Testis (tissue), 3 donors: ENCODE measurements around the gene CLEC2B. TPM values are rescaled to one million over a fixed set of nuclear protein-coding genes. Genes with fewer than 3 reads are reported as not detected.

ENCODE experiments used
- DNase-seq: peaks from one replicate; pipeline ENCODE4 v3.0.0-alpha.2; 2019
- H3K27ac ChIP-seq, 2 donors: fragments of 200-600 bp; sonication (generic); one replicate each; pipeline ENCODE4 v1.5.1; 2019
- H3K27me3 ChIP-seq: fragments of 200-600 bp; sonication (generic); one replicate; pipeline ENCODE4 v1.5.1; 2019
- H3K36me3 ChIP-seq: fragments of 200-600 bp; sonication (generic); one replicate; pipeline ENCODE4 v1.5.1; 2017; ENCODE audit warnings: low read depth; ENCODE audit errors: missing control alignments
- H3K4me1 ChIP-seq: fragments of 200-600 bp; sonication (generic); one replicate; pipeline ENCODE4 v1.5.1; 2019
- H3K4me3 ChIP-seq, 2 donors: fragments of 200-600 bp; sonication (generic); one replicate each; pipeline ENCODE4 v1.5.1; 2017 to 2019
- H3K9me3 ChIP-seq: fragments of 200-600 bp; sonication (generic); one replicate; pipeline ENCODE4 v1.5.1; 2017
- POLR2A ChIP-seq: fragments of 450-650 bp; IDR thresholded peaks from one replicate; pipeline ENCODE4 v1.6.1; 2017; ENCODE audit warnings: antibody characterized with exemption, mild to moderate bottlenecking, moderate library complexity
- WGBS, 2 donors: methylation state at CpG; one replicate each; pipeline ENCODE4 v1.1.5; 2018; 5-methylcytosine and 5-hydroxymethylcytosine counted together
- intact Hi-C: fragments of 100-400 bp; cut with DNase I; formaldehyde crosslinking; loops from one replicate; pipeline ENCODE4 v1.15.1; 2023; ENCODE audit warnings: low total_unique reads
- polyA plus RNA-seq: library from polyadenylated mRNA; stranded (reverse); fragments of 350-450 nt; fragmentation: Illumina TruSeq; extraction: RNeasy Lipid Tissue Mini Kit (QIAGEN cat#74804); gene quantifications from one replicate; pipeline ENCODE4 v1.2.3, GENCODE V29; 2014; ENCODE audit warnings: low read depth, low replicate concordance; ENCODE audit not compliant: insufficient read depth
- total RNA-seq, 2 donors: library from RNA; depleted of rRNA; stranded (reverse); fragments of >200 nt; gene quantifications; one replicate each; pipeline ENCODE4 v1.2.3, GENCODE V29; 2016
- TF ChIP-seq, protein P1 (sequence below), 3 experiments: fragments of 450-650 bp in 2 of 3; fragments of 200-600 bp in 1 of 3; sonication (generic) in 1 of 3; IDR thresholded peaks; one replicate each; pipeline ENCODE4 v1.5.1; 2016 to 2019; ENCODE audit warnings: antibody characterized with exemption in 3 of 3, mild to moderate bottlenecking in 2 of 3, moderate library complexity in 1 of 3

CLEC2B gene
- total and polyA plus RNA-seq, 3 donors from 2014 or later, result 1.2 to 5.1 (median 3.3) TPM

DNA sequence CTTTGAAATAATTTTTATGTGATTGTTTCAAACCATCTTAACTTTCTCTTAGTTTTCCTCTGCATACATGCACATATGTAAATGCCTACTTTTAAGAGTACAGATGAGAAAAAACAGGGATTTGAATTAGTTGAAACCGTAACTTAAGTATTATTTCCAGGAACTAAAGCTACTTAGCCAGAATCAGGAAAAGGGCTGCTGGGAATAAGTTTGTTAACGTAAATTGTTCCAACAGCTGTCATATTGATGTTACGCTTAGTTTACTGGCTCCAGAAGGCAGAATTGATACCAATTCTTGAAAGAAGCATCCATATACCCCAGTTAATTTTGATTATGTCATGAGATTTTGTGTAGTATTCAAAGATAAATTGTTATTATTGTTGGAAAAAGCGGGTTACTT lies 59.8 kb downstream of the CLEC2B start:
- H3K27me3 ChIP-seq, result no peaks in the 10 kb centered on the region
- intact Hi-C loops, result no loop called here
- H3K36me3 ChIP-seq, result no peaks in the 10 kb centered on the region
- TF ChIP-seq POLR2A, result no peak
- TF ChIP-seq, protein P1, sequence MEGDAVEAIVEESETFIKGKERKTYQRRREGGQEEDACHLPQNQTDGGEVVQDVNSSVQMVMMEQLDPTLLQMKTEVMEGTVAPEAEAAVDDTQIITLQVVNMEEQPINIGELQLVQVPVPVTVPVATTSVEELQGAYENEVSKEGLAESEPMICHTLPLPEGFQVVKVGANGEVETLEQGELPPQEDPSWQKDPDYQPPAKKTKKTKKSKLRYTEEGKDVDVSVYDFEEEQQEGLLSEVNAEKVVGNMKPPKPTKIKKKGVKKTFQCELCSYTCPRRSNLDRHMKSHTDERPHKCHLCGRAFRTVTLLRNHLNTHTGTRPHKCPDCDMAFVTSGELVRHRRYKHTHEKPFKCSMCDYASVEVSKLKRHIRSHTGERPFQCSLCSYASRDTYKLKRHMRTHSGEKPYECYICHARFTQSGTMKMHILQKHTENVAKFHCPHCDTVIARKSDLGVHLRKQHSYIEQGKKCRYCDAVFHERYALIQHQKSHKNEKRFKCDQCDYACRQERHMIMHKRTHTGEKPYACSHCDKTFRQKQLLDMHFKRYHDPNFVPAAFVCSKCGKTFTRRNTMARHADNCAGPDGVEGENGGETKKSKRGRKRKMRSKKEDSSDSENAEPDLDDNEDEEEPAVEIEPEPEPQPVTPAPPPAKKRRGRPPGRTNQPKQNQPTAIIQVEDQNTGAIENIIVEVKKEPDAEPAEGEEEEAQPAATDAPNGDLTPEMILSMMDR (IDR thresholded peaks at IDR 0.05), result no peak
- H3K4me3 ChIP-seq, result no peak overlapping the region
- no peak overlapping the region for H3K27ac ChIP-seq
- WGBS, 2 donors, result 87 to 90% methylated on average over 4 of the region's 4 CpGs
- no peaks in the 10 kb centered on the region for H3K9me3 ChIP-seq
- no peaks in the 10 kb centered on the region for H3K4me1 ChIP-seq
- no peak for DNase-seq

DNA sequence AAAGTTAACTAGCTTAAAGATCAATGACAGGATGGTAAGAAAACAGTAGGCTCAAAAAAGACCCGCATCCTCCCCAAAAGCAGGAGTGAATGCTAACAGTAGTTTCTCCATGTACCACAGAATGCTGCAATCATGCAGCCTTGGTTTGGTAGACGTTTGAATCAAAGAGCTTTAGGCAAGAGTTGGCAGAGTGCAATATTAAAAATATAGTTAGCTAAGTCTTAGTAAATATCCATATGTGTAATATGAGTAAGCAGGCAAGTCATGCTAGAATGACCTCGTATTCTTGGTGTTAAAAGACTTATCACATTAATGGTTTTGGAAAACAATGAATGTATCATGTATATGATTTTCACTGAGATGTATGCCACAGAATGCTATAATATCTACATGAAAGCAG lies 60.6 kb downstream of the CLEC2B start:
- H3K36me3 ChIP-seq, result no peaks in the 10 kb centered on the region
- WGBS, 2 donors, result 68 to 75% methylated on average over 3 of the region's 3 CpGs
- no peak for TF ChIP-seq POLR2A
- TF ChIP-seq, protein P1 (IDR thresholded peaks at IDR 0.05), result no peak
- H3K9me3 ChIP-seq, result no peaks in the 10 kb centered on the region
- H3K4me3 ChIP-seq, result no peak overlapping the region
- intact Hi-C loops, result no loop called here
- DNase-seq, result no peak
- no peaks in the 10 kb centered on the region for H3K4me1 ChIP-seq
- H3K27ac ChIP-seq, result no peak overlapping the region
- H3K27me3 ChIP-seq, result no peaks in the 10 kb centered on the region

DNA sequence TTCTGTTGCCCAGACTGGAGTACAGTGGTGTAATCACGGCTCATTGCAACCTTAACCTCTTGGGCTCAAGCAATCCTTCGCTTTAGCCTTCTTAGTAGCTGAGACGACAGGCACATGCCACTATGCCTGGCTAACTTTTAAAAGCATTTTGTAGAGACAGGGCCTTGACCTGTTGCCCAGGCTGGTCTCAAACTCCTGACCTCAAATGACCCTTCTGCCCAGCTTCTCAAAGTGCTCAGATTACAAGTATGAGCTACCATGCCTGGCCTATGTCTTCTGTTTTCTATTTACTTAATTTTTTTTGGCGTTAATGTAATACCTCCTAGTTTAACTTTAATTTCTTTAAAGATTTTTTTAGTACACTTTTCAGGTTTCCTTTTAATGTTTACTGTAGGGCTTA lies 62.4 kb downstream of the CLEC2B start:
- WGBS, 2 donors, result 75 to 84% methylated on average over 4 of the region's 4 CpGs
- intact Hi-C loops, result no loop called here

DNA sequence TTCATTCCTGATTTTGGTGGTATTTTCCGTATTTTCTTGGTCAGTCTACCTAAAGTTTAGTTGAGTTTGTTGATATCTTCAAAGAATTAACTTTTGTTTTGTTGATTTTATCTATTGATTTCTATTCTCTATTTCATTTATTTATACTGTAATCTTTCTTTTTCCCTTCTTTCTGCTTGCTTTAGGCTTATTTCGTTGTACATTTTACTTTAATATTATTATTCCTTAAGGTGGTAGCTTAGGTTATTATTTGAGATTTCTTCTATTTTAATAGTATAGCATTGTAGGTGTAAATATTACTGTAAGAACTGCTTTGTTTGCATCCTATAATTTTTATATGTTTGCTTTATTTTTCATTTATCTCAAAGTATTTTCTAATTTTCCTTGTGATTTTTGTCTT lies 63.3 kb downstream of the CLEC2B start:
- no peaks in the 10 kb centered on the region for H3K36me3 ChIP-seq
- H3K27me3 ChIP-seq, result no peaks in the 10 kb centered on the region
- WGBS, 2 donors, result 94 to 99% methylated on average over 2 of the region's 2 CpGs
- H3K4me3 ChIP-seq, result no peak overlapping the region
- H3K27ac ChIP-seq, result no peak overlapping the region
- H3K4me1 ChIP-seq, result no peaks in the 10 kb centered on the region
- H3K9me3 ChIP-seq, result no peaks in the 10 kb centered on the region
- intact Hi-C loops, result no loop called here
- no peak for TF ChIP-seq POLR2A
- TF ChIP-seq, protein P1 (IDR thresholded peaks at IDR 0.05), result no peak
- DNase-seq, result no peak

More for the DNA sequence above, 62.4 kb downstream of the CLEC2B start:
- no peaks in the 10 kb centered on the region for H3K27me3 ChIP-seq
- no peaks in the 10 kb centered on the region for H3K4me1 ChIP-seq
- H3K36me3 ChIP-seq, result no peaks in the 10 kb centered on the region
- H3K9me3 ChIP-seq, result no peaks in the 10 kb centered on the region
- TF ChIP-seq, protein P1 (IDR thresholded peaks at IDR 0.05), result no peak
- no peak for TF ChIP-seq POLR2A
- no peak for DNase-seq
- no peak overlapping the region for H3K27ac ChIP-seq
- H3K4me3 ChIP-seq, result no peak overlapping the region

Other genes with a start within 250 kb of the CLEC2B start
- gene CLEC2D, start 199.6 kb downstream of the CLEC2B start, total RNA-seq, result 10 to 100 TPM; 32.1 to 36.3 TPM
- gene CLEC2D, start 199.6 kb downstream of the CLEC2B start, polyA plus RNA-seq, result 25.5 TPM
- gene CLECL1, start 136.3 kb downstream of the CLEC2B start, total RNA-seq, result not detected
- gene CLECL1, start 136.3 kb downstream of the CLEC2B start, polyA plus RNA-seq, result 1.4 TPM
- gene CD69, start 108.5 kb downstream of the CLEC2B start, total RNA-seq, result 1 to 10 TPM; 2.1 to 3.0 TPM
- gene CD69, start 108.5 kb downstream of the CLEC2B start, polyA plus RNA-seq, result 3.3 TPM
- 1 to 10 TPM in 1 of 2 donors, under 1 TPM in 1; 0.43 to 1.0 TPM for gene KLRF1, start 41.9 kb downstream of the CLEC2B start, total RNA-seq
- gene KLRF1, start 41.9 kb downstream of the CLEC2B start, polyA plus RNA-seq, result 1.2 TPM
- under 1 TPM in 1 of 2 donors, not detected in 1; 0.79 TPM for gene KLRF2, start 12.1 kb upstream of the CLEC2B start, total RNA-seq
- gene KLRF2, start 12.1 kb upstream of the CLEC2B start, polyA plus RNA-seq, result not detected
- gene CLEC2A, start 63.0 kb upstream of the CLEC2B start, total RNA-seq, result not detected
- not detected for gene CLEC2A, start 63.0 kb upstream of the CLEC2B start, polyA plus RNA-seq
- gene CLEC12A, start 102.1 kb upstream of the CLEC2B start, total RNA-seq, result under 1 TPM in 1 of 2 donors, not detected in 1; 0.31 TPM
- 2.0 TPM for gene CLEC12A, start 102.1 kb upstream of the CLEC2B start, polyA plus RNA-seq
- gene CLEC1B, start 129.8 kb upstream of the CLEC2B start, total RNA-seq, result 1 to 10 TPM in 1 of 2 donors, under 1 TPM in 1; 0.63 to 1.7 TPM
- 1.2 TPM for gene CLEC1B, start 129.8 kb upstream of the CLEC2B start, polyA plus RNA-seq
- 10 to 100 TPM; 76.4 to 77.6 TPM for gene CLEC12B, start 141.3 kb upstream of the CLEC2B start, total RNA-seq
- gene CLEC12B, start 141.3 kb upstream of the CLEC2B start, polyA plus RNA-seq, result 34.3 TPM
- gene CLEC9A, start 161.3 kb upstream of the CLEC2B start, total RNA-seq, result 1 to 10 TPM; 2.6 to 5.4 TPM
- 6.3 TPM for gene CLEC9A, start 161.3 kb upstream of the CLEC2B start, polyA plus RNA-seq
- gene CLEC1A, start 229.6 kb upstream of the CLEC2B start, total RNA-seq, result 1 to 10 TPM; 2.7 to 3.2 TPM
- gene CLEC1A, start 229.6 kb upstream of the CLEC2B start, polyA plus RNA-seq, result 2.9 TPM